NCI-H1436 treated with DMSO at 0.1 percent for 48 hours (cell line): ENCODE measurements around the gene POGK.
A peak's percentile ranks its signal among the peaks of the same experiment; 100 is the strongest.
"Not testable (repeated sequence)": the region's sequence is repeated elsewhere in the genome, so short reads cannot be mapped to it uniquely, and the experiment has no call there.

Experiments
- DNase-seq: peaks from one replicate; lab custom pipeline; 2025; lab: John Stamatoyannopoulos, UW

The POGK gene

DNA sequence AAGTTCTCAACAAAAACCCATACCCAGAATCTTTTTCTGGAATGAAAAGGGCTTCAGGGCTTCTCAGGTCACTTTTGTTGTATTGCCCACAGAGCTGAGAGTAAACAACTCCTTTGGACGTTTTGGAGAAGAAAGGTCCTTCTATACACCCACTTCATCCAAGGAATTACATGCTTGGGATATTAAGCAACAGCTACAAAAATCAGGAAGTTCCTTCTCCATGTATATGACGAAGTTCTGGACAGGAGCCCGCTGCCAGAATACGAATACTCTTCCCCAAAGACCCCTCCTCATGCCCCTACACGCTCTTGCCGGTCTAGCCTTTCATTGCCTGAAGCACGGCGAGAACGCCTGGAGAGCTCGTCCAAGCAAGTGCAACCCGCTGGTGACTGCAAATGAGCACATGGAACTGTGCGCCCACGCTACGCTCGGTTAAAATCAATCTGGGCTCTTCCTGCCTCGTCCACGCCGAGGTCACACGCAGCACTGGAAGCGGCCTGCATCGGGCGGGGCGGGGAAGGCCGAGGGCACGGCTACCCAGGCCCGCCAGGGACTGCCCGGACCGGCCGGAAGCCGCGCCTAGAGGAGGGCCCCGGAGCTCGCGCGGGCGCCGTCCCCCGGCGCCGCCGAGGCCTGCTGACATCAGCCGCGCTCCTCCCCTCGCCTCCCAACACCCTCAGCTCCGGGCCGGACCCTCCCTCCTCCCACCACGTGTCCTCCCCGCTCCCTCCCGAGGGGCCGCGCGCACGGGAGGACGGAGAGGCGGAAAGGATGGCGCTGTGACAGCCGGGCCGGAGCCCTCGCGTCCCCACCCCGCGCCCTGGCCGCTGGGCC lies at the start of gene POGK:
Gene POGK, plus strand, starts transcription at position 710 of the 834 bp plus-strand sequence. CDS start 1,482 bp downstream, outside the sequence.
- DNase-seq = peak; percentile 57

- DNase-seq = no peak
Observed at GRCh38 chr1:166796620-166797236, 42.5 kb upstream of the POGK start.

- no peak for DNase-seq
Observed at GRCh38 chr1:166808952-166809351, 30.3 kb upstream of the POGK start.

DNA sequence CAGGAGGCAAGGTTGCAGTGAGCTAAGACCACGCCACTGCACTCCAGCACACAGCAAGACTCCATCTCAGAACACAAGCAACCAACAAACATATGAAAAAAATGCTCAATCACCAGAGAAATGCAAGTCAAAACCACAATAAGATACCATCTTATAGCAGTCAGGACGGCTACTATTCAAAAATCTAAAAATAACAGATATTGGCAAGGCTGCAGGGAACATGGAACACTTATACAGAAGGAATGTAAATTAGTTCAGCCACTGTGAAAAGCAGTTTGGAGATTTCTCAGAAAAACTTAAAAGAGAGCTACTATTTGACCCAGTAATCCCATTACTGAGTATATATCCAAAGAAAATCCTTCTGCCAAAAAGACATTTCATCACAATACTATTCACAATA lies 27.6 kb upstream of the POGK start:
- DNase-seq = no peak

- DNase-seq = no peak
Observed at GRCh38 chr1:166813508-166814223, 25.6 kb upstream of the POGK start.

- DNase-seq = no peak
Observed at GRCh38 chr1:166814611-166815010, 24.7 kb upstream of the POGK start.

GRCh38 chr1:166819974-166820373 lies 19.3 kb upstream of the POGK start:
- no peak for DNase-seq

DNA sequence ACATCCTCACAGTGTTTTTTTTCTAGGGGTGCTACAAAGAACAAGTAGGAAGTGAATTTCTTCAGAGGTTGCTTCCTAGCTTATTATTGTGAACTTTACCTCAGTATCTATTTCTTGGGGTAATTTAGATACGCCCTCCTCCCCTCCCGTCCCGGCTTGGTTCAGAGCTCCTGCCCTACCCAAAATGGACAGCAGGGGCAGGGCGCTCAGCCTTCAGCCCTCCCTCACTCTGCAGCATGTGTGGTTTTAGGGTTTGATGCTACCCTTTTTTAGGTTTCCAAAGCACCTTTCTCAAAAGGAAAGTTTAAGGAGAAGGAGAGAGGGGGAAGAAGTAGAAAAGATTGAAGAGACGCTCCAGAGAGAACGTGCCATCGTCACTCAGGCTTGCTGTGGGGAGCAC lies 16.9 kb upstream of the POGK start:
- DNase-seq = no peak

GRCh38 chr1:166827426-166827825 lies 11.8 kb upstream of the POGK start:
- no peak for DNase-seq

GRCh38 chr1:166829762-166830161 lies 9.5 kb upstream of the POGK start:
- DNase-seq = not testable (repeated sequence)

- no peak for DNase-seq
Observed at GRCh38 chr1:166836733-166837132, 2.5 kb upstream of the POGK start.

DNA sequence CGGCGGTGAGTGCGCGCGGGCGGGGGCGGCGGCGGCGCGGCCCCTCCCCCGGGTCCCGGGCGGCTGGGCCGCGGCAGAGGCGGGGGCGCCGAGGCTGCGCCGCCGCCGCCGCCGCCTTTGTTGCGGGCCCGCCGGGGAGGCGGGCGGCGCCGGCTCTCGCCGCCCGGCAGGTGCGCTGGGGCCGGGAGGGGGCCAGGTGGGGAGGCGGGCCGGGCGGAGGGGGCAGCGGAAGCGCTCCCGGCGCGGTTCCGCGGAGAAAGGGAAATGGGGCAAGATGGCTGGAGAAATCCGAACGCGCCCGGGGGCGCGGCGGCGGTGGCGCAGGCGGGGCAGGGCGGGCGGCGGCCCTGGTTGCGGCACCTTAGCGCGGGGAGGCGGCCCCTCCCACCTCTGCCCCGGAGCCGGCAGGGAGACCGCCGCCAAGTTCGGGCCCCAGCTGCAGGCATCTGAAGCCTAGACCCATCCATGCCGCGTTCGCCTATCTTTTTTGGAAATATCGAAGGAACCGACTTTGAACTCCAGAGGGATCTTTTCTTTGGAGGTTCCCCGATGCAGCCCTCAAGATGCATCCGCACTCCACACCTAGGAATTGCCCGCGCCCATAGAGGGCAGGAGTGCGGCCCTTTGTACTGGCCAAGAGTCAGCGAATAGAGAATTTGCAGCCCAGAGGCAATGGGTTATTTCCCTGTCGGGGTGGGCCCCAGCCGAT lies 479 bp downstream of the POGK start:
- no peak for DNase-seq

DNA sequence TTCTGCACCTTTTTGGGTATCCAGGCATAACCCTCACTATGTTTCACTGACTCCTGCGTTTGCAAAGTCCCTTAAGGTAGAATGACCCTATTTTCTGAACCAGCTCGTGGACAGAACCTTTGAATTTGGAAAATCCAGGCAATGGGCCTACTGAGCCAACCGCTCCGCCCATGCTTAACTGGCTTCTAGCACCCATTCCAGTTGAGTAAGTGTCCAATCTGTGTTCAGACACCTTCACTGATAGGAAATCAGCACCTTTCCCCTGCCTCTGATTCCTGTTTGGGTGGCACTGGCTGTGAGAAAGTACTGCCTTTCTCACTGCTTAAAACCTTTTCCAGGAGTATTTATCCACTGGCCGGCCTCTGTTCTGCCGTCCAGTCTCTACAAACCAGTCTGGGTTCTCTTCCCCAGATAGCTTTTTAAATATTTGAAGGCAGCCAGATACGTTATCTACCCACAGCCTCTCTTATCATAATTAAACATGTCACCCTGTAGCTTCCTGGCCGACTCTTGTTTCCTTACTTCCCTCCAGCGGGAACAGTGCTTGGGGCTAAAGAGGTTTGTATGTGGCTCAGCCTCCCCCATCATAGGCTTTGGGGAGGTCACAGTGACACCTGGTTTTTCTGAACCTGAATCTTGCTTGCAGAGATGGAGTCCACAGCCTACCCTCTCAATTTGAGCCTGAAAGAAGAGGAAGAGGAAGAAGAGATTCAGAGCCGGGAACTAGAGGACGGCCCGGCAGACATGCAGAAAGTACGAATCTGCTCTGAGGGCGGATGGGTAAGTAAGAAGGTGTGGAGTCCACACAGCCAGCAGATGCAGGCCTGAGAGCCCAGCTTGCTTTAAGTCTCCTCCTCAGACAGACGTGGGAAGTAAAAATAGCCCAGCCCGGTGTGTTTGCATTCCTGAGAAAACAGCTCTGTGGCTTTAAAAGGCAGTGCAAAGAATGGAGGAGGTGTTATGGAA lies 1.3 kb downstream of the POGK start:
- no peak for DNase-seq

DNA sequence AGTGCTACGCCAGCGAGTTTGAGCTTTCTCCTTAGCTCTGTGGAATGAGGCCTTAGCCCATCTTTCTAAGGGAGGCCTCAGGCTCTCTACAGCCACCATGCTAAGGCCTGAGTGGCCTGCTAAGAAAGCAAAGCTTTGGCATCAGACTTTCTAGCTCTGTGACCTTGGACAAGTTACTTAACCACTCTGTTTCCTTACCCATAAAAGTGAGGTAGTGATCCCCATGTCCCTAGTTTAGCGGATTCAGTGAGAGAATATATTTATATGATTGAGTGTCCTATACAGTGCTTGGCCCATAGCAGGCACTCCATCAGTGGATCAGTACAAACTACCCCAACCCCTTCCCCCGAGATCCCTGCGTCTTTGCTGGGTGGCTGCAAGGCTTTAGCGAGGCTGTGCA lies 4.0 kb downstream of the POGK start:
- DNase-seq = no peak

GRCh38 chr1:166843769-166844596 lies 4.7 kb downstream of the POGK start:
- DNase-seq = no peak

- DNase-seq = no peak
Observed at GRCh38 chr1:166844791-166845190, 5.5 kb downstream of the POGK start.

DNA sequence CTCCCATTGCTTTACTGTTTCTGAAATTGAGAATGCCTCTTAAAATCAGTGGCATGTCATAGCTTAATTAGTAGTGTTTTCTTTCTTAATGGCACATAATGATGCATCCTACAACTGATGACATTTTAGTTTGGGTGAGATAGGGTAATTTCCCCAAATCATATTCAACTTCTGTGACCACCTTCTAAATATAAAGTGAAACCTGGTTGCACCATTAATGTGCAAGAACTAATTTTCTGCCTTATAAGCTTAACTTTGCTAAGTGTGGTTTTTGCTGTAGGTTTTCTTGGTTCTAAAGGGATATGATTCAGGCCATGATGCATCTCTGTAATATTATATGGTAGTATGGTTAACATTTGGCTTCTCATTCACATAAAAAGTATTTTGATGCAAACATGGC lies 8.9 kb downstream of the POGK start:
- no peak for DNase-seq

DNA sequence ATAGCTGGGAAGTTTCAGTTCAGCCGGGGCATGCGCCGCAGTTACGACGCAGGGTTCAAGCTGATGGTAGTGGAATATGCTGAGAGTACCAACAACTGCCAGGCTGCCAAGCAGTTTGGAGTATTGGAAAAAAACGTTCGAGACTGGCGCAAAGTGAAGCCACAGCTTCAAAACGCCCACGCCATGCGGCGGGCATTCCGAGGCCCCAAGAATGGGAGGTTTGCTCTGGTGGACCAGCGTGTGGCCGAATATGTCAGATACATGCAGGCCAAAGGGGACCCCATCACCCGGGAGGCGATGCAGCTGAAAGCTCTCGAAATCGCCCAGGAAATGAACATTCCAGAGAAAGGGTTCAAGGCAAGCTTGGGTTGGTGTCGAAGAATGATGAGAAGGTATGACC lies 9.9 kb downstream of the POGK start:
- DNase-seq = no peak

GRCh38 chr1:166852918-166853317 lies 13.6 kb downstream of the POGK start:
- DNase-seq = no peak

DNA sequence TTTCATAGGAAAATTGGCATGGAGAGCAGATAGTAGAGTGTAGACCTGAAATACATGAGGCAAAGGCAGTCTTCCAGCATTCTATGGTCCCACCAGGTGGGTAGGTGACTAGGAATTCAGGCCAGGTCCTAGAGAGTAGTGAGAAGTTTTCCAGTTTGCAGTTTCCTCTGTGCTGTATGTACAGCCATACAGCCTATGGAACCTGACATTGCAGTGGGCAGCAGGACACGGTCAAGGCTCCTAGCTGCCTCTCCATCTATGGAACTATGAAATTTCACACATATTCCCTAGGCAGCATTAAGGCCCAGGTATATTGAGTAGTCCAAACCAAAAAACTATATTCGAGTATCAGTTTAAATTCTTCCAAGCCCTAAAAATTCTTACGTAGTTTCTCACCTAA lies 16.3 kb downstream of the POGK start:
- no peak for DNase-seq
